GM10266 (cell line): ENCODE measurements around the gene DMRT1.

ENCODE experiments used
- DNase-seq: peaks from one replicate; pipeline ENCODE4 v3.0.0; 2012; ENCODE audit errors: extremely low spot score
- CTCF ChIP-seq: IDR thresholded peaks from 2 replicates; pipeline ENCODE4 v1.5.1; 2012; ENCODE audit warnings: mild to moderate bottlenecking, low read depth; ENCODE audit not compliant: control insufficient read depth, insufficient read depth; ENCODE audit errors: missing control alignments

Gene DMRT1

GRCh38 chr9:804026-804425 lies 37.5 kb upstream of the DMRT1 start:
- no peak for DNase-seq
- TF ChIP-seq CTCF: no peak

GRCh38 chr9:805151-805550 lies 36.3 kb upstream of the DMRT1 start:
- no peak for TF ChIP-seq CTCF
- no peak for DNase-seq

GRCh38 chr9:806285-807156 lies 35.0 kb upstream of the DMRT1 start:
- TF ChIP-seq CTCF: peak; percentile 62
- peak; percentile 59 for DNase-seq

GRCh38 chr9:811106-811531 lies 30.4 kb upstream of the DMRT1 start:
- TF ChIP-seq CTCF: no peak
- no peak for DNase-seq

GRCh38 chr9:818958-819357 lies 22.5 kb upstream of the DMRT1 start:
- DNase-seq: no peak
- no peak for TF ChIP-seq CTCF

GRCh38 chr9:826500-827280 lies 14.8 kb upstream of the DMRT1 start:
- no peak for DNase-seq

More at GRCh38 chr9:826500-827280, 14.8 kb upstream of the DMRT1 start:
- TF ChIP-seq CTCF: no peak
